ENCODE data around the gene ABHD15. TPM values are rescaled to one million over a fixed set of nuclear protein-coding genes. Genes with fewer than 3 reads are reported as not detected.

Gene ABHD15
- total and polyA plus RNA-seq, 7 experiments from 2014 or later, result 3.1 to 17.6 (median 9.9) TPM

DNA sequence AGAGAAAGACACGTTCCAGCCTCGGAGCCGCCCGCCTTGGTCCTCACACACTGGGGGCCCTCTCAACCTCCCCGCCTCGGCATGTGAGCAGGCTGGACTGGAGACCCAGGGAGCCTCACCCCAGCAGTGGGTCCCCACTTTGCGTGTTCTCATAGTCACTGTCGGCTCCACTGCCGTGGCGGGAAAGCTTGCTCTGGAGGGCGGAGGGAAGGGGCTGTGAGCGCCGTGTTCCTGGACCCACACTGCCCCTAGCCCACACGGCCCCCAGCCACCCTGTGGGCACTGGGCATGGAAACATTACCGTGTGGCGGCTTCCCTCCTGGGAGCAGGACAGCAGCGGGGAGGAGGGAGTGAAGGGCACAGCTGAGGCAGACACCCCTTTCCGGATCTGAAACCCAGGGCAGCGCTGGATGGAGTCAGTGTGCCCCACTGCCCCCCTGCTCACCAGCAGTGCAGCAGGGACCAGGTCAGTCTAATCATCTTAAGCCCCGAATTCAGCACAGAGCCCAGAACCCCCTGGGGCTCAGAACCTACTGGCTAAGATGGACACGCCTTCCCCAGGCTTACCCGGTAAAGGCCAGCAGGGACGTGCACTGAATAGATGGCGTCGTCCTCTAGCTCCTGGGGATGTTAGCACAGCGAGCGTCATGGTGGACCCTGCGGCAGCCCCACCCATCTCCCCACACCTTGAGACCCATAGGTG, 8.8 kb upstream of the ABHD15 start:
- Mint-ChIP-seq H3K36me3 (peaks cover 0 to 13% (median 8%) of the 10 kb centered on the region in 5 donors), H3K9me3 (no peaks in the 10 kb centered on the region), H3K4me3 (no peak overlapping the region), H3K4me1 (peaks cover 13 to 23% (median 15%) of the 10 kb centered on the region in 7 donors), H3K27me3 (no peaks in the 10 kb centered on the region), H3K27ac (peak overlapping the region in 1 of 9 donors; percentile 74)
- peaks cover 0 to 65% (median 4%) of the 10 kb centered on the region in 3 experiments for H3K36me3 ChIP-seq (ENCODE audit: control insufficient read depth in 2 of 3, insufficient read depth in 3 of 3, low read length in 3 of 3)
- CTCF ChIA-PET, result interaction anchor here (0.7 to 1.4 kb wide), 3 partner anchors 38 to 193 kb away, joined by 3 to 5 read pairs (median 4); no protein-coding TSS in a partner anchor
- DNase-seq (no peak), ATAC-seq (no peak)
- intact Hi-C loops (cut with micrococcal nuclease), result no loop called here
- H3K4me3 ChIP-seq (ENCODE audit: low read length), result no peak overlapping the region
- peaks cover 0 to 6% of the 10 kb centered on the region in 2 donors for H3K4me1 ChIP-seq (ENCODE audit: control insufficient read depth in 2 of 2, insufficient read depth in 2 of 2, low read length in 2 of 2)
- no peak overlapping the region for H3K27ac ChIP-seq (ENCODE audit: low read depth, low read length)
- POLR2A ChIA-PET, result interaction anchor here (0.5 to 2.5 kb wide), 3 partner anchors 10 to 209 kb away, joined by 3 to 7 read pairs (median 4); no protein-coding TSS in a partner anchor
- no peaks in the 10 kb centered on the region for H3K9me3 ChIP-seq (ENCODE audit: control insufficient read depth in 2 of 3, low read length in 3 of 3)
- no peaks in the 10 kb centered on the region for H3K27me3 ChIP-seq (ENCODE audit: control insufficient read depth in 2 of 2, insufficient read depth in 2 of 2, low read length in 2 of 2)

DNA sequence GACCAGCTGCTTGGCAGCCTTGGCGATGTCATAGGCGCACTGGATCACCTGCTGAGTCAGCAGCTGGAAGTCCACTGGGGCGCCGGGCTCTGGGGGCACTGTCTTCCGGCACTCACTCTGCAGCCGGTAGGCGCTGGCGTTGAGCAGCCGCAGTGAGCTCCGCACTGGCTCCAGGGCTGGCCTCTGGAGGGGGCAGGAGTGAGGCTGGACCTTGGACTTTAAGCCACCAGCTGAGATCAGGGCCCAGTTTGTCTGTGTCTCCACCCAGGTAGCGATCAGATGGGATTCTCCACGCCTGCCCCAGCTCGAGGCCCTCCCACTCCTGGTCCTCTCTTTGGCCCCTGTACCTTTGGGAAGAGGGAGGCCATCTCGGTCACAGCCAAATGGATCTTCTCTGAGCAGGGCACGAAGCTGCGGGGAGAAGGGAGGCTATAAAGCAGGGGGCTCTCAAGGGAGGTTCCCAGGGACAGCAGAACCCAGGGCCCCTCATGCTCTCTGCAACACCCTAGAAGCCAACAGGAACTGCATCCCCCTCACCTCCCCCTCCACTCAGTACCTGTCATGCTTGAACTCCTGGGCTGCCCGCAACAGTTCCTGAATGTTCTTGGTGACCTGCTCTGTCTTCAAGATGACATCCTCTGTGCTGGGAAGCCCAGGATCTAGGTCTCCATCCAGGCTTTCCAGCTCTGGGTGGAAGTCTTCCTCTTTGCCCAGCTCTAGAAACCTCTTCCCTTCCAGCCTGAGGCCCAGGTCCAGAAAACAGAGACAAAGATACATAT, 8.1 kb upstream of the ABHD15 start:
- ATAC-seq (no peak), DNase-seq (no peak)
- Histone ChIP-seq H3K36me3 (ENCODE audit: control insufficient read depth in 2 of 3, insufficient read depth in 3 of 3, low read length in 3 of 3) (peaks cover 0 to 65% (median 4%) of the 10 kb centered on the region in 3 experiments), H3K27ac (ENCODE audit: low read depth, low read length) (no peak overlapping the region), H3K9me3 (ENCODE audit: control insufficient read depth in 2 of 3, low read length in 3 of 3) (no peaks in the 10 kb centered on the region), H3K4me1 (ENCODE audit: control insufficient read depth in 2 of 2, insufficient read depth in 2 of 2, low read length in 2 of 2) (peaks cover 0 to 3% of the 10 kb centered on the region in 2 donors), H3K27me3 (ENCODE audit: control insufficient read depth in 2 of 2, insufficient read depth in 2 of 2, low read length in 2 of 2) (no peaks in the 10 kb centered on the region), H3K4me3 (ENCODE audit: low read length) (no peak overlapping the region)
- peaks cover 0 to 10% (median 2%) of the 10 kb centered on the region in 5 donors for H3K36me3 Mint-ChIP-seq
- ChIA-PET POLR2A (interaction anchor here (0.5 to 2.5 kb wide), 4 partner anchors 11 to 210 kb away, joined by 3 to 7 read pairs (median 3); no protein-coding TSS in a partner anchor), CTCF (interaction anchor here (1.2 to 1.4 kb wide), 2 partner anchors 194 to 208 kb away, joined by 3 to 5 read pairs; no protein-coding TSS in a partner anchor)
- no peak overlapping the region for H3K4me3 Mint-ChIP-seq
- H3K27me3 Mint-ChIP-seq, result no peaks in the 10 kb centered on the region
- H3K27ac Mint-ChIP-seq, result peak overlapping the region in 3 of 9 donors; percentile 58 to 74 (median 63)
- no peaks in the 10 kb centered on the region for H3K9me3 Mint-ChIP-seq
- intact Hi-C loops (cut with micrococcal nuclease), result no loop called here
- H3K4me1 Mint-ChIP-seq, result peaks cover 10 to 19% (median 12%) of the 10 kb centered on the region in 7 donors

DNA sequence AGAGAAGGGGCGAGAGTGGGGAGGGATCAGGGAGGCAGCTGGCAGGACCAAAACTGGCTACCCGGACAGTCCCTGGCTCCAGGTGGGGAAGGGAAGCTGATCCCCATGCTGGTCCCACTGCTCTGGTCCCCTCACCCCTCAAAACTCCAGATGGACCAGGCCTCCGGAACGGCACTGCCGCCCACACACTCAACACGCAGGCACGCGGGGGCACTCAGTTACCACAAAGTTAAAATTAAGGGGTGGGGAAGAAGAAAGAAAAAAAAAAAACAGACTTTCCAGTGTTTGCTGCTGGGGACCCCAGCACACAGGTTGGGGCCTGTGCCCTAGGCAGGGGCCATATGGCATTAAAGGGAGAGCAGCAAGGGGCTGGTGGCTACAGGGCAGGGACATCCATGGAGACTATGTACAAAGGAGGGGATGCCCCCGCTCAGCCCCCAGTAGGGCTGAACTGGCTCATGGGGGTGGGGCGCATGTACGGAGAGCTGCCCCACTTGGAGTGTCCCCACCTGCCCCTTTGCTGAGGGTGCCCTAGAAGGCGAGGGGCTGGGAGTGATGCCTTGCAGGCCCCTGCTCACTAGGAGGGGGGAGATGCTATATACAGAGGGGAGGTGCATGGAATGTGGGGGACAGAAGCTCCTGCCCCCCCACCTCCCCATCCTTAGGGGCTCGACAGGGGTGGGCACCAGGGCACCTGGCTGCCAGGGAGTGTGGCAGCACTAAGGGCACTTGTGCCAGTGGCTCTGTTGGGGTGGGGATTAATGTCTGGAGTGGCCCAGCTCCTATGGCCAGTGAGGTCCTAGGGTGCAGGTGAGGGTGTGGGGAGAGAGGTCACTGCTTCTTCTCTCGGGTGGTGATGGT, 7.3 kb upstream of the ABHD15 start:
- H3K9me3 ChIP-seq (ENCODE audit: control insufficient read depth in 2 of 3, low read length in 3 of 3), result no peaks in the 10 kb centered on the region
- Mint-ChIP-seq H3K27ac (peak overlapping the region in 1 of 9 donors; percentile 65), H3K9me3 (no peaks in the 10 kb centered on the region), H3K4me3 (no peak overlapping the region), H3K36me3 (peaks cover 0 to 9% (median 0%) of the 10 kb centered on the region in 5 donors), H3K4me1 (peaks cover 14 to 19% (median 16%) of the 10 kb centered on the region in 7 donors), H3K27me3 (no peaks in the 10 kb centered on the region)
- no peaks in the 10 kb centered on the region for H3K27me3 ChIP-seq (ENCODE audit: control insufficient read depth in 2 of 2, insufficient read depth in 2 of 2, low read length in 2 of 2)
- ATAC-seq (no peak), DNase-seq (no peak)
- no peak overlapping the region for H3K27ac ChIP-seq (ENCODE audit: low read depth, low read length)
- CTCF ChIA-PET, result interaction anchor here (0.9 to 1.7 kb wide), 5 partner anchors 12 to 207 kb away, joined by 3 to 9 read pairs (median 4); partner anchors contain the start of gene ANKRD13B
- intact Hi-C loops (cut with micrococcal nuclease), result no loop called here
- H3K4me3 ChIP-seq (ENCODE audit: low read length), result no peak overlapping the region
- peaks cover 0 to 61% (median 4%) of the 10 kb centered on the region in 3 experiments for H3K36me3 ChIP-seq (ENCODE audit: control insufficient read depth in 2 of 3, insufficient read depth in 3 of 3, low read length in 3 of 3)
- H3K4me1 ChIP-seq (ENCODE audit: control insufficient read depth in 2 of 2, insufficient read depth in 2 of 2, low read length in 2 of 2), result peaks cover 3 to 4% of the 10 kb centered on the region in 2 donors
- POLR2A ChIA-PET, result interaction anchor here (0.7 to 2.5 kb wide), 3 partner anchors 12 to 44 kb away, joined by 3 to 7 read pairs (median 3); no protein-coding TSS in a partner anchor

DNA sequence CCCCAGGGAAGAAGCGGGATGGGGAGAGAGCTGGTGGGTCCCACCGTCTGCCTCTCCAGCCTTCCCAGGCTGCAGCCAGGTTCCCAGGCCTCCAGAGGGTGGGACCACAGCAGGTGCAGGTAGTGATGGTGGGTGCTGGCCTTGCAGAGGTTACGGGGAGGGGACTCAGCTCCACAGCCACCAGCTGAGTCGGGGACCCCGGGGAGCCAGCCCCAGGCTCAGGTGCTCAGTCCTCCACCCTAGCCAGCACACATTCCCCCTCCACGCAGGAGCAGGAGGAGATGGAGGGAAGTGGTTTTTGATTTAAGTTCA, 6.7 kb upstream of the ABHD15 start:
- Histone ChIP-seq H3K9me3 (ENCODE audit: control insufficient read depth in 2 of 3, low read length in 3 of 3) (no peaks in the 10 kb centered on the region), H3K4me3 (ENCODE audit: low read length) (no peak overlapping the region), H3K36me3 (ENCODE audit: control insufficient read depth in 2 of 3, insufficient read depth in 3 of 3, low read length in 3 of 3) (peaks cover 0 to 55% (median 4%) of the 10 kb centered on the region in 3 experiments), H3K27me3 (ENCODE audit: control insufficient read depth in 2 of 2, insufficient read depth in 2 of 2, low read length in 2 of 2) (no peaks in the 10 kb centered on the region), H3K4me1 (ENCODE audit: control insufficient read depth in 2 of 2, insufficient read depth in 2 of 2, low read length in 2 of 2) (peaks cover 3 to 7% of the 10 kb centered on the region in 2 donors), H3K27ac (ENCODE audit: low read depth, low read length) (no peak overlapping the region)
- DNase-seq (no peak), ATAC-seq (no peak)
- Mint-ChIP-seq H3K9me3 (no peaks in the 10 kb centered on the region), H3K4me1 (peaks cover 17 to 21% (median 17%) of the 10 kb centered on the region in 7 donors), H3K27ac (peak overlapping the region in 1 of 9 donors; percentile 19), H3K27me3 (no peaks in the 10 kb centered on the region), H3K4me3 (peak overlapping the region in 1 of 10 donors; percentile 6), H3K36me3 (peaks cover 0 to 8% (median 0%) of the 10 kb centered on the region in 5 donors)
- POLR2A ChIA-PET, result interaction anchor here (1.0 to 2.5 kb wide), 4 partner anchors 8 to 44 kb away, joined by 3 to 7 read pairs (median 4); no protein-coding TSS in a partner anchor
- intact Hi-C loops (cut with micrococcal nuclease), result no loop called here
- CTCF ChIA-PET, result interaction anchor here (0.9 to 1.7 kb wide), 4 partner anchors 12 to 207 kb away, joined by 3 to 9 read pairs (median 4); partner anchors contain the start of gene ANKRD13B

DNA sequence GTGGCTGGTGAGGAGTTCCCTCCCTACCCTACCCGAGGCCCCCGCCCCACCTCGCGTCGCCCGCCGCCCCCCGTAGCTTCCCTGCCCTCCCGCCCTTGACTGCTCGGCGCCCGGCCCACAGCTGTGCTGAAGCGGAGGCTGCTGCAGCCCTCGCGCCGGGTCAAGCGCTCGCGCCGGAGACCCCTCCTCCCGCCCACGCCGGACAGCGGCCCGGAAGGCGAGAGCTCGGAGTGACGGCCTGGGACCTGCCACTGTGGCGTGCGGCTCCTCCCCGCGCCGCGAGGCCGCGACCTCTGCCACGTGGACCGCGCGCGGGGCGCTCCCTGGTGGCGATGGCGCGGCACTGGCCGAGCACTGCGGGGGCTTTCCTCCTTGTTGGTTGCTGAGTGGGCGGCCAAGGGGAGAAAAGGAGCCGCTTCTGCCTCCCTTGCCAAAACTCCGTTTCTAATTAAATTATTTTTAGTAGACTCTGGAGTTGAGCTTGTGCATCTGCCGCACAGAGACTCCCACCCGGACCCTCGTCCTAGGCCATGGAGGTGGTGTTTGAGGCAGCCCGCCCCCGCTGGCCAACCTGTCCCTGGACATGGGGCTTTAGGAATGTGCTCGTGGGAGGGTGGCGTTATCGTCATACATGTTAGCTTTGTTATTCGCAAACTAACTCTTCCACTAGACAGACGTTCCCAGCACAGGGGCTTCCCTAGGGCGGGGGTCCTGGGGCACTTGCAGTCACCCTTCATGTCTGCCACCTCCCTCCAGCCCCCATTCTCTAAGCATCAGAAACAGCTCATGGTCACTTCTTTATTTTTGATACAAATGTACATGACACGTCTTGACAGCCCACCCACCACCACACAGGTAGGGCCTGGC, 6.1 kb upstream of the ABHD15 start:
- Histone ChIP-seq H3K4me3 (ENCODE audit: low read length) (no peak overlapping the region), H3K27ac (ENCODE audit: low read depth, low read length) (no peak overlapping the region), H3K9me3 (ENCODE audit: control insufficient read depth in 2 of 3, low read length in 3 of 3) (no peaks in the 10 kb centered on the region), H3K4me1 (ENCODE audit: control insufficient read depth in 2 of 2, insufficient read depth in 2 of 2, low read length in 2 of 2) (peaks cover 3 to 7% of the 10 kb centered on the region in 2 donors), H3K27me3 (ENCODE audit: control insufficient read depth in 2 of 2, insufficient read depth in 2 of 2, low read length in 2 of 2) (no peaks in the 10 kb centered on the region), H3K36me3 (ENCODE audit: control insufficient read depth in 2 of 3, insufficient read depth in 3 of 3, low read length in 3 of 3) (peaks cover 0 to 54% (median 4%) of the 10 kb centered on the region in 3 experiments)
- ATAC-seq (peak; percentile 32), DNase-seq (peak in 5 of 9 donors; percentile 43 to 69 (median 47))
- peaks cover 0 to 3% (median 0%) of the 10 kb centered on the region in 11 donors for H3K9me3 Mint-ChIP-seq
- H3K27ac Mint-ChIP-seq, result no peak overlapping the region
- POLR2A ChIA-PET, result interaction anchor here (0.6 to 1.8 kb wide), 4 partner anchors 9 to 358 kb away, joined by 3 to 5 read pairs (median 3); no protein-coding TSS in a partner anchor
- CTCF ChIA-PET, result interaction anchor here (0.8 to 1.7 kb wide), 3 partner anchors 20 to 203 kb away, joined by 3 to 9 read pairs (median 4); partner anchors contain the start of gene ANKRD13B
- H3K4me1 Mint-ChIP-seq, result peaks cover 17 to 21% (median 17%) of the 10 kb centered on the region in 7 donors
- intact Hi-C loops (cut with micrococcal nuclease), result no loop called here
- H3K36me3 Mint-ChIP-seq, result peaks cover 0 to 8% (median 0%) of the 10 kb centered on the region in 5 donors
- H3K4me3 Mint-ChIP-seq, result peak overlapping the region in 1 of 10 donors; percentile 6
- no peaks in the 10 kb centered on the region for H3K27me3 Mint-ChIP-seq
